Lung (tissue), 12 donors: ENCODE results near the gene ING3. TPM values are rescaled to one million over a fixed set of nuclear protein-coding genes. Genes with fewer than 3 reads are reported as not detected.
A peak's percentile ranks its signal among the peaks of the same experiment; 100 is the strongest.

Experiments used
- ATAC-seq: fragments of 200-7000 bp; cut with Tn5 transposase; one replicate; pipeline ENCODE4 v1.9.1; 2020; ENCODE audit warnings: moderate number of reproducible peaks; ENCODE audit not compliant: insufficient read depth, low FRiP score
- DNase-seq, 3 donors: peaks; one replicate each; pipeline ENCODE4 v3.0.0-alpha.2; 2013 to 2017
- H3K27ac ChIP-seq, 2 donors: one replicate each; pipeline ENCODE4 v1.5.1; 2013; ENCODE audit warnings: mild to moderate bottlenecking in 2 of 2, moderate library complexity in 2 of 2, control low read depth in 1 of 2, inconsistent platforms in 1 of 2, low read depth in 1 of 2, low read length in 1 of 2
- H3K27me3 ChIP-seq, 3 donors: one replicate each; pipeline ENCODE4 v1.5.1; 2013; ENCODE audit warnings: low read length in 2 of 3; ENCODE audit not compliant: control insufficient read depth in 3 of 3, insufficient read depth in 3 of 3
- H3K36me3 ChIP-seq, 4 donors: one replicate each; pipeline ENCODE4 v1.5.1; 2013; ENCODE audit warnings: low read length in 4 of 4, mild to moderate bottlenecking in 1 of 4, moderate library complexity in 1 of 4; ENCODE audit not compliant: control insufficient read depth in 4 of 4, insufficient read depth in 4 of 4
- H3K4me1 ChIP-seq, 5 donors: one replicate each; pipeline ENCODE4 v1.5.1; 2013; ENCODE audit warnings: low read length in 5 of 5, mild to moderate bottlenecking in 2 of 5, moderate library complexity in 1 of 5; ENCODE audit not compliant: control insufficient read depth in 5 of 5, insufficient read depth in 5 of 5
- H3K4me3 ChIP-seq: one replicate; pipeline ENCODE4 v1.5.1; 2013; ENCODE audit warnings: mild to moderate bottlenecking, control low read depth, moderate library complexity
- H3K9ac ChIP-seq, 2 donors: one replicate each; pipeline ENCODE4 v1.5.1; 2013; ENCODE audit warnings: low read length in 2 of 2, control low read depth in 1 of 2; ENCODE audit not compliant: insufficient read depth in 1 of 2
- H3K9me3 ChIP-seq, 4 donors: one replicate each; pipeline ENCODE4 v1.5.1; 2013; ENCODE audit warnings: low read length in 3 of 4, mild to moderate bottlenecking in 1 of 4, moderate library complexity in 1 of 4; ENCODE audit not compliant: control insufficient read depth in 4 of 4, insufficient read depth in 3 of 4
- WGBS, 2 donors: extraction: QIAGEN DNeasy Blood & Tissue Kit; methylation state at CpG; one replicate each; pipeline ENCODE4 v1.1.7; 2013; 5-methylcytosine and 5-hydroxymethylcytosine counted together
- polyA plus RNA-seq, 2 donors: library from polyadenylated mRNA; stranded (reverse); fragments of 200-250 nt; gene quantifications; one replicate each; pipeline ENCODE4 v1.2.1, GENCODE V29; 2013
- total RNA-seq, 2 donors: library from RNA; depleted of rRNA in 1 of 2; stranded (reverse); fragments of >200 nt in 1 of 2; gene quantifications; one replicate each; pipeline ENCODE4 v1.2.1, GENCODE V29; 2014 to 2021
- TF ChIP-seq, protein P1 (sequence below): IDR thresholded peaks from 2 replicates; pipeline ENCODE4 v1.5.1; 2012; ENCODE audit warnings: mild to moderate bottlenecking; ENCODE audit errors: control extremely low read depth, extremely low read depth
- donor health status: control.
- donor health status: control.
- donor health status: Bipolar disorder and iron deficiency.
- donor health status: healthy.
- donor health status: DM: yes; HTN: yes; CAD: no.

The ING3 gene
- total and polyA plus RNA-seq, 4 donors = 8.6 to 24.9 (median 14.2) TPM

DNA sequence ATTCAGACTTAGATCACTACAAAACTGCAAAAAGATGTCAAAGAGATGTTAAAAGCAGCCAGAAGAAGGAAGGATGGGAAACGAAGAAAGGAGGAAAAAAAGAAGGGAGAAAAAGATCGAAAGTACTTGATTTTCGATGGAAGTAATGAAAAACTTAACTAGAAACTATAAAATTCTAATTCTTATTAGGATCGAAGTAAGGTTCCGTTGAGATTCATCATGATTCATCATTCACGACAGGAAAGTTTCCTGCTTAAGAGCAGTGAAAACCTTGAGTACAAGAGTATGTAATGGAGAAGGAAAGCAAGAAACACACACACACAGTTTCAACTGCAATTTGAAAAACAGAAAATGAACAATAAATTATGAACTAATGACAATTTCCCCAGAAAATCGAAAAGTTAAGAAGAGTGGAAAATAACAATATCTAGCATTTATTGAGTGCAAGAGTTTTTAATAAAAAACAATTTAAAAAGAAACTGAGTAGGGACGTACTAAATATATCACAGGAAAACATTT is 1.1 kb upstream of the ING3 start:
- Histone ChIP-seq H3K9me3 (no peaks in the 10 kb centered on the region), H3K9ac (peak overlapping the region in 1 of 2 donors; percentile 84), H3K4me3 (no peak overlapping the region), H3K36me3 (peaks cover 0 to 11% (median 2%) of the 10 kb centered on the region in 4 donors), H3K27ac (no peak overlapping the region), H3K4me1 (peaks cover 0 to 16% (median 0%) of the 10 kb centered on the region in 5 donors), H3K27me3 (no peaks in the 10 kb centered on the region)
- 27 to 36% methylated on average over 8 of the region's 8 CpGs for WGBS, 2 donors
- DNase-seq = no peak
- TF ChIP-seq, protein P1, sequence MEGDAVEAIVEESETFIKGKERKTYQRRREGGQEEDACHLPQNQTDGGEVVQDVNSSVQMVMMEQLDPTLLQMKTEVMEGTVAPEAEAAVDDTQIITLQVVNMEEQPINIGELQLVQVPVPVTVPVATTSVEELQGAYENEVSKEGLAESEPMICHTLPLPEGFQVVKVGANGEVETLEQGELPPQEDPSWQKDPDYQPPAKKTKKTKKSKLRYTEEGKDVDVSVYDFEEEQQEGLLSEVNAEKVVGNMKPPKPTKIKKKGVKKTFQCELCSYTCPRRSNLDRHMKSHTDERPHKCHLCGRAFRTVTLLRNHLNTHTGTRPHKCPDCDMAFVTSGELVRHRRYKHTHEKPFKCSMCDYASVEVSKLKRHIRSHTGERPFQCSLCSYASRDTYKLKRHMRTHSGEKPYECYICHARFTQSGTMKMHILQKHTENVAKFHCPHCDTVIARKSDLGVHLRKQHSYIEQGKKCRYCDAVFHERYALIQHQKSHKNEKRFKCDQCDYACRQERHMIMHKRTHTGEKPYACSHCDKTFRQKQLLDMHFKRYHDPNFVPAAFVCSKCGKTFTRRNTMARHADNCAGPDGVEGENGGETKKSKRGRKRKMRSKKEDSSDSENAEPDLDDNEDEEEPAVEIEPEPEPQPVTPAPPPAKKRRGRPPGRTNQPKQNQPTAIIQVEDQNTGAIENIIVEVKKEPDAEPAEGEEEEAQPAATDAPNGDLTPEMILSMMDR = no peak
- ATAC-seq = no peak

DNA sequence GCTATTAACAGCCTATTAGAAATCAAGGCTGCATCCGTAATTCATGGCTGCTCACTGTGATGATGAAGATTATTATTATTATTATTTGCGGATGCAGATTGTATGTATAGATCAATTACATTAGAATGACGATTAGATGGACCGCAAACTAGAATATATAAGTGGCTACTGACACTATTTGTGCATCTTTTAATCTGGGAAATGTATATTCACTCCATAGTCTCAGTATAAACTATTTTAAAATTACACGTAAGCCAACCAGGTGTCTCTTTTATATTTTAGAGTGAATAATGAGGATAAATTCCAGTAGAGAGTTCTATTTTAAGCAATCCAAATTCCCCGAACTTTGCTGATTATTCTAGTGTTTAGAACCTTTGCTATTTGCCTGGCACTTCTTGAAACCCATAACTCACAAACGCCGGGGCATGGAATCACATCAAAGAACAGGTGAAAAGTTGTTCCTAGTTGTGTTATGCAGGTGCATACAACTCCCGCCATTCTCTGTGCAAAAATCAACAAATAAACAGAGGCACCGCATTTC is 509 bp upstream of the ING3 start:
- no peaks in the 10 kb centered on the region for H3K9me3 ChIP-seq
- TF ChIP-seq, protein P1 = no peak
- no peaks in the 10 kb centered on the region for H3K27me3 ChIP-seq
- H3K36me3 ChIP-seq = peaks cover 0 to 12% (median 3%) of the 10 kb centered on the region in 4 donors
- H3K4me3 ChIP-seq = peak overlapping the region; percentile 46
- ATAC-seq (no peak), DNase-seq (no peak)
- 1% methylated on average over 10 of the region's 10 CpGs for whole genome bisulfite sequencing, 2 donors
- peak overlapping the region; percentile 48 to 72 for H3K27ac ChIP-seq
- peaks cover 0 to 16% (median 0%) of the 10 kb centered on the region in 5 donors for H3K4me1 ChIP-seq
- peak overlapping the region; percentile 41 to 84 for H3K9ac ChIP-seq

DNA sequence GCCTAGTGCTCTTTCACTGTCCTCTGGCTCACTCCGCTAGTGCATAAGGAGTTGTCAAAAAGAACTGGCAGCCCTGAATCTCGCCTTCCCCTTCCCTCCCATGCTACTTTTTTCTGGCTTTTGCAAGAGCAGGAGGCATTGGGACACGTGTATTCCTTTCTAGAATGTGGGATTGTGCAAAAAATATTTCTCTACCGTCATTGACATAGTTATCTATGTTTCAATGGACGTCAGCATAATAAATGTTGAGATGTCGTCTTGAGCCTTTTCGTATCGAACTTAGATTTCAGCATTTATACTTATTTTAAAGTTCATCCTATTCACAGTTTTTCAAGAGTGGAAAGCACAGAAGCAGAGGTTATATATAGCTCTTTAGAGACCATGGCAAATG is 727 bp downstream of the ING3 start:
- H3K9me3 ChIP-seq = no peaks in the 10 kb centered on the region
- ATAC-seq = no peak
- TF ChIP-seq, protein P1 = no peak
- H3K36me3 ChIP-seq = peaks cover 2 to 23% (median 7%) of the 10 kb centered on the region in 4 donors
- no peaks in the 10 kb centered on the region for H3K27me3 ChIP-seq
- peaks cover 0 to 16% (median 0%) of the 10 kb centered on the region in 5 donors for H3K4me1 ChIP-seq
- WGBS, 2 donors = 7 to 15% methylated on average over 8 of the region's 8 CpGs
- H3K4me3 ChIP-seq = peak overlapping the region; percentile 57
- peak overlapping the region; percentile 43 to 97 for H3K9ac ChIP-seq
- H3K27ac ChIP-seq = peak overlapping the region; percentile 86 to 100
- DNase-seq = no peak
